ENCODE data around the gene ARHGAP26.

The ARHGAP26 gene

GRCh38 chr5:142836048-142836447, 65.9 kb downstream of the ARHGAP26 start:
- no peaks in the 10 kb centered on the region for H3K36me3 ChIP-seq (ENCODE audit: control insufficient read depth in 5 of 5, insufficient read depth in 5 of 5, low read length in 5 of 5)
- H3K4me3 ChIP-seq (ENCODE audit: low read depth in 1 of 5, low read length in 5 of 5), result no peak overlapping the region
- H3K9ac ChIP-seq (ENCODE audit: low read length in 5 of 5), result no peak overlapping the region
- peaks cover 4 to 56% (median 50%) of the 10 kb centered on the region in 5 donors for H3K4me1 ChIP-seq (ENCODE audit: control insufficient read depth in 5 of 5, insufficient read depth in 5 of 5, low read length in 5 of 5)
- H3K9me3 ChIP-seq (ENCODE audit: control insufficient read depth in 5 of 5, low read length in 5 of 5), result no peaks in the 10 kb centered on the region
- no peaks in the 10 kb centered on the region for H3K27me3 ChIP-seq (ENCODE audit: control insufficient read depth in 5 of 5, insufficient read depth in 4 of 5, low read length in 5 of 5)
- H3K27ac ChIP-seq (ENCODE audit: low read depth, low read length), result no peak overlapping the region

GRCh38 chr5:142837081-142837725, 67.0 kb downstream of the ARHGAP26 start:
- Histone ChIP-seq H3K36me3 (ENCODE audit: control insufficient read depth in 5 of 5, insufficient read depth in 5 of 5, low read length in 5 of 5) (no peaks in the 10 kb centered on the region), H3K9me3 (ENCODE audit: control insufficient read depth in 5 of 5, low read length in 5 of 5) (no peaks in the 10 kb centered on the region), H3K27ac (ENCODE audit: low read depth, low read length) (no peak overlapping the region), H3K9ac (ENCODE audit: low read length in 5 of 5) (peak overlapping the region in 1 of 5 donors; percentile 1), H3K4me3 (ENCODE audit: low read depth in 1 of 5, low read length in 5 of 5) (peak overlapping the region in 3 of 5 donors; percentile 6 to 22 (median 8)), H3K27me3 (ENCODE audit: control insufficient read depth in 5 of 5, insufficient read depth in 4 of 5, low read length in 5 of 5) (no peaks in the 10 kb centered on the region), H3K4me1 (ENCODE audit: control insufficient read depth in 5 of 5, insufficient read depth in 5 of 5, low read length in 5 of 5) (peaks cover 7 to 64% (median 59%) of the 10 kb centered on the region in 5 donors)

DNA sequence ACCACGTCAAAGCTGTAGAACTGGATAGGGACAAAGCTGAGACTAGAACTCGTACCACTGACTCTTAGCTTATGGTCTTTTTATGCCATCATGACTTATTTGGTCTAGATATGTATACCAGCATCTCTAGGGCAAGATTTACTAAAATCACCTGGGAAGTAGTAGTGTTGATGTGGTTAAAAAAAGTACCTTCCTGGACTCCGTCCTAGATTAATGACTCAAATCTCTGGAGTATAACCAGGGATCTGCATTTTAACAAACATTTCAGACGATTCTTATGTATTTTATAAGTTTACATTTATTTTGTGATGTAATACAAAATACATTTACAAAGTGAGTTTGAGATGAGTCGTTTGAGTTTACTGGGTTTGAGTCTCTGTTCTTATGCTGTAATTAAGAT, 68.7 kb downstream of the ARHGAP26 start:
- H3K27me3 ChIP-seq (ENCODE audit: control insufficient read depth in 5 of 5, insufficient read depth in 4 of 5, low read length in 5 of 5), result no peaks in the 10 kb centered on the region
- H3K27ac ChIP-seq (ENCODE audit: low read depth, low read length), result peak overlapping the region; percentile 68
- peaks cover 12 to 76% (median 71%) of the 10 kb centered on the region in 5 donors for H3K4me1 ChIP-seq (ENCODE audit: control insufficient read depth in 5 of 5, insufficient read depth in 5 of 5, low read length in 5 of 5)

GRCh38 chr5:142839711-142840346, 69.7 kb downstream of the ARHGAP26 start:
- H3K27ac ChIP-seq (ENCODE audit: low read depth, low read length), result peak overlapping the region; percentile 68
- peak overlapping the region in 1 of 5 donors; percentile 32 for H3K9ac ChIP-seq (ENCODE audit: low read length in 5 of 5)
- peaks cover 12 to 72% (median 68%) of the 10 kb centered on the region in 5 donors for H3K4me1 ChIP-seq (ENCODE audit: control insufficient read depth in 5 of 5, insufficient read depth in 5 of 5, low read length in 5 of 5)

More for the DNA sequence above, 68.7 kb downstream of the ARHGAP26 start:
- Histone ChIP-seq H3K9me3 (ENCODE audit: control insufficient read depth in 5 of 5, low read length in 5 of 5) (no peaks in the 10 kb centered on the region), H3K36me3 (ENCODE audit: control insufficient read depth in 5 of 5, insufficient read depth in 5 of 5, low read length in 5 of 5) (no peaks in the 10 kb centered on the region), H3K9ac (ENCODE audit: low read length in 5 of 5) (no peak overlapping the region), H3K4me3 (ENCODE audit: low read depth in 1 of 5, low read length in 5 of 5) (no peak overlapping the region)

DNA sequence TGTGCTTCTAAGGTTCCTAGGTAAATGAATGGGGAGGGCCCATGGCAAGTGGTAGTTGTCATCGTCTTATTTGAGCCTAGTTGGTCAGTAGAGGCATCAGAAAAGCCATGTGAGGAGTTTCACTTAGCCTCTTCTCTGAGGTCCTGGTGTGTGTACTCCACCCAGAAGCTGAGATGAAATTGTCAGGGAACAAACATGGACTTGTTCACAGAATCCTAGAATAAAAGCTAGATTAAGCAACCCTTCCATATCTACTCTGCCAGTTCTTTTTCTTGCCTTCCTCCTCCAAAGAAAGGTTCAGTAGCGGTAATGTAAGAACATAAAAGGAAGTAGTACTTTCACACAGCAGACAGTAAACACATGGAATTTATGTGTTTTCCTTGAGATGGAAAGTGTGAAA, 70.4 kb downstream of the ARHGAP26 start:
- peaks cover 18 to 80% (median 74%) of the 10 kb centered on the region in 5 donors for H3K4me1 ChIP-seq (ENCODE audit: control insufficient read depth in 5 of 5, insufficient read depth in 5 of 5, low read length in 5 of 5)
- peak overlapping the region; percentile 68 for H3K27ac ChIP-seq (ENCODE audit: low read depth, low read length)
- no peak overlapping the region for H3K4me3 ChIP-seq (ENCODE audit: low read depth in 1 of 5, low read length in 5 of 5)
- H3K36me3 ChIP-seq (ENCODE audit: control insufficient read depth in 5 of 5, insufficient read depth in 5 of 5, low read length in 5 of 5), result no peaks in the 10 kb centered on the region
- H3K9me3 ChIP-seq (ENCODE audit: control insufficient read depth in 5 of 5, low read length in 5 of 5), result no peaks in the 10 kb centered on the region
- no peaks in the 10 kb centered on the region for H3K27me3 ChIP-seq (ENCODE audit: control insufficient read depth in 5 of 5, insufficient read depth in 4 of 5, low read length in 5 of 5)
- H3K9ac ChIP-seq (ENCODE audit: low read length in 5 of 5), result no peak overlapping the region

More at GRCh38 chr5:142839711-142840346, 69.7 kb downstream of the ARHGAP26 start:
- Histone ChIP-seq H3K4me3 (ENCODE audit: low read depth in 1 of 5, low read length in 5 of 5) (no peak overlapping the region), H3K27me3 (ENCODE audit: control insufficient read depth in 5 of 5, insufficient read depth in 4 of 5, low read length in 5 of 5) (no peaks in the 10 kb centered on the region), H3K36me3 (ENCODE audit: control insufficient read depth in 5 of 5, insufficient read depth in 5 of 5, low read length in 5 of 5) (no peaks in the 10 kb centered on the region), H3K9me3 (ENCODE audit: control insufficient read depth in 5 of 5, low read length in 5 of 5) (no peaks in the 10 kb centered on the region)

DNA sequence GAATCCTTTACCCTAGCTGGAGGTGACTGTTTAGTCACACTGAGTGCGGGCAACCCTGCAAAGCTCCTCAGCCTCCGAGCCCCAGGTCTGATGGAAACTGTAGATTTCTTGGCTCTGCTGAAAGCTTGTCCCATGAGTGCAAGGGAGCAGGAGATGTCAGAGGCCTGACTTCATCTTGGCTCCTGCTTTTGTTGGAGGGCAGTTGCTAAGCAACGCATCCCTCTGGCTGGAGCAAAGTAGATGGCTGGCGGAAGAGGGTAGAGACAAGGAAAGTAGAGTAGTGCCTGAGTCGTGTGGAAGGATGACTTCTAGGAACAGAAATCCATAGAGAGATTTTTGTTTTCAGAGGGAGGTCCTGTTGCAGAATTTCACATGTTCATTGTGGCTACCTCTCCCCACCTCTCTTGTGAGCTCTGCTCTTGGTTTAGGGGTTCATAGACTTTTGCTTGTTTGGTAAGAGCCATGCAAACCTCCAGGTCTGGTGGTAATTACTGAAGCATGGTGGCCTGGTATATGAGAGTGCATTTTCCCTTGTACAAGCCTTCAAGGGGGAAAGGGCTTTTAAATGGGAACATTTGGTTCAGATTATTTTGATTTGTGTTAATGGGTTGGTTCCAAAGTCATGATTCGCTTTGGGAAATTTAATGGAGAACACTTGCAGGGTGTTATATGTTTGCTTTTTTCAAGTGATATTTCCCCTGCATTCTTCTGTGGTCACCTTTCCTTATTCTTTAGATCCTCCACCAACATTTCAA, 71.5 kb downstream of the ARHGAP26 start:
- H3K9ac ChIP-seq (ENCODE audit: low read length in 5 of 5), result peak overlapping the region in 1 of 5 donors; percentile 4
- H3K4me3 ChIP-seq (ENCODE audit: low read depth in 1 of 5, low read length in 5 of 5), result no peak overlapping the region
- H3K27me3 ChIP-seq (ENCODE audit: control insufficient read depth in 5 of 5, insufficient read depth in 4 of 5, low read length in 5 of 5), result no peaks in the 10 kb centered on the region
- H3K27ac ChIP-seq (ENCODE audit: low read depth, low read length), result peak overlapping the region; percentile 68
- no peaks in the 10 kb centered on the region for H3K9me3 ChIP-seq (ENCODE audit: control insufficient read depth in 5 of 5, low read length in 5 of 5)
- no peaks in the 10 kb centered on the region for H3K36me3 ChIP-seq (ENCODE audit: control insufficient read depth in 5 of 5, insufficient read depth in 5 of 5, low read length in 5 of 5)
- peaks cover 20 to 83% (median 80%) of the 10 kb centered on the region in 5 donors for H3K4me1 ChIP-seq (ENCODE audit: control insufficient read depth in 5 of 5, insufficient read depth in 5 of 5, low read length in 5 of 5)

- no peaks in the 10 kb centered on the region for H3K9me3 ChIP-seq (ENCODE audit: control insufficient read depth in 5 of 5, low read length in 5 of 5)
- no peak overlapping the region for H3K27ac ChIP-seq (ENCODE audit: low read depth, low read length)
- no peaks in the 10 kb centered on the region for H3K27me3 ChIP-seq (ENCODE audit: control insufficient read depth in 5 of 5, insufficient read depth in 4 of 5, low read length in 5 of 5)
- H3K9ac ChIP-seq (ENCODE audit: low read length in 5 of 5), result no peak overlapping the region
- H3K36me3 ChIP-seq (ENCODE audit: control insufficient read depth in 5 of 5, insufficient read depth in 5 of 5, low read length in 5 of 5), result no peaks in the 10 kb centered on the region
- H3K4me1 ChIP-seq (ENCODE audit: control insufficient read depth in 5 of 5, insufficient read depth in 5 of 5, low read length in 5 of 5), result peaks cover 16 to 80% (median 68%) of the 10 kb centered on the region in 5 donors
- no peak overlapping the region for H3K4me3 ChIP-seq (ENCODE audit: low read depth in 1 of 5, low read length in 5 of 5)
Measured at GRCh38 chr5:142842994-142843905, 73.1 kb downstream of the ARHGAP26 start.

- Histone ChIP-seq H3K36me3 (ENCODE audit: control insufficient read depth in 5 of 5, insufficient read depth in 5 of 5, low read length in 5 of 5) (no peaks in the 10 kb centered on the region), H3K4me3 (ENCODE audit: low read depth in 1 of 5, low read length in 5 of 5) (no peak overlapping the region), H3K9ac (ENCODE audit: low read length in 5 of 5) (no peak overlapping the region), H3K27me3 (ENCODE audit: control insufficient read depth in 5 of 5, insufficient read depth in 4 of 5, low read length in 5 of 5) (no peaks in the 10 kb centered on the region), H3K4me1 (ENCODE audit: control insufficient read depth in 5 of 5, insufficient read depth in 5 of 5, low read length in 5 of 5) (peaks cover 16 to 72% (median 57%) of the 10 kb centered on the region in 5 donors), H3K27ac (ENCODE audit: low read depth, low read length) (peak overlapping the region; percentile 15), H3K9me3 (ENCODE audit: control insufficient read depth in 5 of 5, low read length in 5 of 5) (no peaks in the 10 kb centered on the region)
Measured at GRCh38 chr5:142844866-142845265, 74.7 kb downstream of the ARHGAP26 start.

DNA sequence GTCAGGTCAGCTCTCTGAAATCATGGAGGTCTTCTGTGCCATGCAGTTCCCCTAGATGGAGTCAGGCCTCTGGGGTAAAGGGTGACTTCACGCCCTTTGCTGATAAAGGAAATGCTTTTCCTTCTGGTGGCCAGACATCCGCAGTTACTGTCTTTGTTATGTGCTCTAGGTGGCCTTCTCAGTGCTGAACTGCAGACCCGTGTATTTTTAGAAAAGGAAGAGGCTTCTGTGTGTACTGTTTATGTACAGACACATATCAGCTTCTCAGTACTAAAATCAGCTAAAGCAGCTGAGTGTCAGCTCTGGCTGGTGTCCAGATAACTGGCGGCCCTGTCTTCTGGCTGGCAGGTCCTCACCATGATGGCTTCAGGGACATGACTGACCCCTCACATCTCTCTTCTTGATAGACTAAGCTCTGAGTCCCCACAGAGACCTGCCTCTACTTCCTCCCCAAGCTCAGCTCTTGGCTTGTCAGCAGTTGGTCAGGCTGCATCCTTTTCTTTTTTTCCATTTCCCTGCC, 75.3 kb downstream of the ARHGAP26 start:
- Histone ChIP-seq H3K4me1 (ENCODE audit: control insufficient read depth in 5 of 5, insufficient read depth in 5 of 5, low read length in 5 of 5) (peaks cover 16 to 66% (median 52%) of the 10 kb centered on the region in 5 donors), H3K9me3 (ENCODE audit: control insufficient read depth in 5 of 5, low read length in 5 of 5) (no peaks in the 10 kb centered on the region), H3K27ac (ENCODE audit: low read depth, low read length) (peak overlapping the region; percentile 15), H3K9ac (ENCODE audit: low read length in 5 of 5) (peak overlapping the region in 1 of 5 donors; percentile 42), H3K36me3 (ENCODE audit: control insufficient read depth in 5 of 5, insufficient read depth in 5 of 5, low read length in 5 of 5) (no peaks in the 10 kb centered on the region), H3K4me3 (ENCODE audit: low read depth in 1 of 5, low read length in 5 of 5) (no peak overlapping the region), H3K27me3 (ENCODE audit: control insufficient read depth in 5 of 5, insufficient read depth in 4 of 5, low read length in 5 of 5) (no peaks in the 10 kb centered on the region)
